ENCODE results near the gene OSBPL6.

- TF ChIP-seq CTCF (IDR thresholded peaks at IDR 0.05) (no peak), POLR2A (IDR thresholded peaks at IDR 0.05) (no peak)
These were observed 43.8 kb downstream of the OSBPL6 start for GRCh38 chr2:178238154-178238521.

Measured in right lobe of liver (tissue), 4 donors.